ENCODE measurements around the gene KMT2C. TPM values are rescaled to one million over a fixed set of nuclear protein-coding genes. Genes with fewer than 3 reads are reported as not detected.

KMT2C gene
- total and polyA plus RNA-seq, 2 of the 13 experiments (the other 11 are each of a cell fraction or from before 2014, with no cell fraction given) = 7.1 to 14.4 TPM

DNA sequence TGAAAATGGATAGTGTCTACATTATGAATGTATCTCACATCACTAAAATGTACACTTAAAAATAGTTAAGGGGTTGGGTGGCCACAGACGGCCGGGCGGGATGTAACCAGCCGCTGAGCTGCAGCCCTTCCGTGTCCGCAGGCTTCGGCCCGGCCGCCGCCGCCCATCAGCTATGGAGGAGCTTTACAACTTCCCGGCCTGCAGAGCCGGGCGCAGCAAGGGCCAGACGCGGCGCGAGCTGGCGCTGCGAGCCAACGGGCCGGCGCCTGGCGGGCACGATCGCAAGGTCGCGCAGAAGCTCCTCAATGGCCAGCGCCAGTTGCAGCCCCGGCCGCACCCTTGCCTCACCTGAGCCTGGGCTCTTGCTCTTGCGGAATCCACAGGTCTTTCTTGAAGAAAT lies 69.1 kb downstream of the KMT2C start:
- Histone ChIP-seq H3K27ac (ENCODE audit: extremely low read length, insufficient read depth, low read length) (no peak overlapping the region), H3K9ac (ENCODE audit: insufficient read depth, low read depth, low read length) (no peak overlapping the region), H3K79me2 (ENCODE audit: insufficient read depth, low read length) (peaks cover 64% of the 10 kb centered on the region), H3K4me1 (ENCODE audit: insufficient read depth, low read length) (no peaks in the 10 kb centered on the region), H3K36me3 (replicated peaks in 1 of 2; ENCODE audit: control insufficient read depth in 1 of 2, insufficient read depth in 2 of 2, low read length in 2 of 2) (no peaks in the 10 kb centered on the region), H2AFZ (ENCODE audit: low read length) (no peak overlapping the region), H3K4me3 (replicated peaks in 1 of 3; ENCODE audit: insufficient read depth in 1 of 3, low read depth in 2 of 3, low read length in 3 of 3) (no peak overlapping the region), H3K9me3 (ENCODE audit: low read length) (no peaks in the 10 kb centered on the region), H3K4me2 (ENCODE audit: low read depth, low read length) (no peak overlapping the region), H4K20me1 (ENCODE audit: insufficient read depth, low read length) (peaks cover 10% of the 10 kb centered on the region; the same call in 1 of the 2 replicates), H3K27me3 (ENCODE audit: control insufficient read depth in 1 of 2, insufficient read depth in 2 of 2, low read length in 2 of 2) (no peaks in the 10 kb centered on the region)
- over 99% methylated on average over 15 of the region's 32 CpGs for WGBS (ENCODE audit: low lambda C conversion rate)
- CTCF ChIA-PET (ENCODE audit: low intra/inter-chr PET ratio, low total read pairs) = no interaction called here
- POLR2A ChIA-PET = no interaction called here
- intact Hi-C loops (cut with micrococcal nuclease; ENCODE audit: unreplicated experiment) (no loop called here), in situ Hi-C loops (cut with HindIII; ENCODE audit: extremely low pct_ligation_motif_present, low pct_unique_long_range_greater_than_20kb) (no loop called here)
- BruUV-seq (replicated peaks) = no TSS peak
- ATAC-seq (no peak), FAIRE-seq (no peak), DNase-seq (ENCODE audit: low spot score) (no peak)
- TF ChIP-seq PHF20 (CRISPR knock-in tag; IDR thresholded peaks at IDR 0.05) (no peak), PPARG (CRISPR knock-in tag; conservative IDR thresholded peaks at IDR 0.05) (no peak), MZF1 (CRISPR knock-in tag; IDR thresholded peaks at IDR 0.05; ENCODE audit: borderline replicate concordance) (no peak), ATAD3A (CRISPR knock-in tag; IDR thresholded peaks at IDR 0.05) (no peak), ZNF891 (CRISPR knock-in tag; IDR thresholded peaks at IDR 0.05) (no peak), AGO2 (optimal IDR thresholded peaks at IDR 0.05; ENCODE audit: low read depth, low read length) (peak; percentile 59)

- ChIA-PET CTCF (ENCODE audit: low intra/inter-chr PET ratio, low total read pairs) (no interaction called here), POLR2A (no interaction called here)
- DNase-seq (ENCODE audit: low spot score) = no peak
- no TSS peak for BruUV-seq (replicated peaks)
- no peaks in the 10 kb centered on the region for H3K36me3 ChIP-seq (replicated peaks in 1 of 2; ENCODE audit: control insufficient read depth in 1 of 2, insufficient read depth in 2 of 2, low read length in 2 of 2)
- no peaks in the 10 kb centered on the region for H3K4me1 ChIP-seq (ENCODE audit: insufficient read depth, low read length)
- peaks cover 8% of the 10 kb centered on the region; the same call in 1 of the 2 replicates for H4K20me1 ChIP-seq (ENCODE audit: insufficient read depth, low read length)
- no peak overlapping the region for H3K27ac ChIP-seq (ENCODE audit: extremely low read length, insufficient read depth, low read length)
- H3K27me3 ChIP-seq (ENCODE audit: control insufficient read depth in 1 of 2, insufficient read depth in 2 of 2, low read length in 2 of 2) = no peaks in the 10 kb centered on the region
- H3K9ac ChIP-seq (ENCODE audit: insufficient read depth, low read depth, low read length) = no peak overlapping the region
- H3K4me3 ChIP-seq (replicated peaks in 1 of 3; ENCODE audit: insufficient read depth in 1 of 3, low read depth in 2 of 3, low read length in 3 of 3) = no peak overlapping the region
- H3K9me3 ChIP-seq (ENCODE audit: low read length) = no peaks in the 10 kb centered on the region
- no peak overlapping the region for H2AFZ ChIP-seq (ENCODE audit: low read length)
- in situ Hi-C loops (cut with HindIII; ENCODE audit: extremely low pct_ligation_motif_present, low pct_unique_long_range_greater_than_20kb) (no loop called here), intact Hi-C loops (cut with micrococcal nuclease; ENCODE audit: unreplicated experiment) (no loop called here)
- peaks cover 60% of the 10 kb centered on the region for H3K79me2 ChIP-seq (ENCODE audit: insufficient read depth, low read length)
- no peak for ATAC-seq
- WGBS (ENCODE audit: low lambda C conversion rate) = 96% methylated on average over 6 of the region's 6 CpGs
- H3K4me2 ChIP-seq (ENCODE audit: low read depth, low read length) = no peak overlapping the region
- no peak for FAIRE-seq
- TF ChIP-seq REXO4 (CRISPR knock-in tag; IDR thresholded peaks at IDR 0.05; ENCODE audit: borderline replicate concordance) = no peak
- no peak for TF ChIP-seq NR2F1 (CRISPR knock-in tag; IDR thresholded peaks at IDR 0.05)
- no peak for TF ChIP-seq MIER2 (CRISPR knock-in tag; IDR thresholded peaks at IDR 0.05)
- TF ChIP-seq GATA4 (IDR thresholded peaks at IDR 0.05; ENCODE audit: borderline replicate concordance, low read depth) = no peak
- no peak for TF ChIP-seq ZNF652 (CRISPR knock-in tag; IDR thresholded peaks at IDR 0.05; ENCODE audit: borderline replicate concordance, low read depth)
- TF ChIP-seq ARID2 (CRISPR knock-in tag; IDR thresholded peaks at IDR 0.05; ENCODE audit: borderline replicate concordance) = no peak
- no peak for TF ChIP-seq EP300 (IDR thresholded peaks at IDR 0.05; ENCODE audit: low read depth in 2 of 2, low read length in 2 of 2)
- TF ChIP-seq EP300 (CRISPR knock-in tag; IDR thresholded peaks at IDR 0.05; ENCODE audit: borderline replicate concordance) = no peak
- TF ChIP-seq SAFB2 (CRISPR knock-in tag; IDR thresholded peaks at IDR 0.05; ENCODE audit: borderline replicate concordance, low read depth) = no peak
- no peak for TF ChIP-seq ZNF431 (CRISPR knock-in tag; IDR thresholded peaks at IDR 0.05; ENCODE audit: borderline replicate concordance, low read depth)
- TF ChIP-seq ZNF569 (CRISPR knock-in tag; IDR thresholded peaks at IDR 0.05; ENCODE audit: borderline replicate concordance) = no peak
- no peak for TF ChIP-seq CHCHD3 (CRISPR knock-in tag; IDR thresholded peaks at IDR 0.05)
- TF ChIP-seq RFX3 (CRISPR knock-in tag; IDR thresholded peaks at IDR 0.05) = no peak
- TF ChIP-seq ZNF10 (CRISPR knock-in tag; IDR thresholded peaks at IDR 0.05; ENCODE audit: borderline replicate concordance, low read depth) = no peak
- TF ChIP-seq, protein P1, sequence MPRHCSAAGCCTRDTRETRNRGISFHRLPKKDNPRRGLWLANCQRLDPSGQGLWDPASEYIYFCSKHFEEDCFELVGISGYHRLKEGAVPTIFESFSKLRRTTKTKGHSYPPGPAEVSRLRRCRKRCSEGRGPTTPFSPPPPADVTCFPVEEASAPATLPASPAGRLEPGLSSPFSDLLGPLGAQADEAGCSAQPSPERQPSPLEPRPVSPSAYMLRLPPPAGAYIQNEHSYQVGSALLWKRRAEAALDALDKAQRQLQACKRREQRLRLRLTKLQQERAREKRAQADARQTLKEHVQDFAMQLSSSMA (CRISPR knock-in tag; IDR thresholded peaks at IDR 0.05) = no peak
Measured at GRCh38 chr7:152365982-152366603, 69.7 kb downstream of the KMT2C start.
